AG08396 (cell line): ENCODE data around the gene TRABD2A.

ENCODE experiments used
- DNase-seq: peaks from one replicate; pipeline ENCODE4 v3.0.0; 2012; ENCODE audit warnings: low spot score, mixed read lengths

The TRABD2A gene

GRCh38 chr2:84904717-84905174, 23.9 kb upstream of the TRABD2A start:
- DNase-seq: peak; percentile 60

DNA sequence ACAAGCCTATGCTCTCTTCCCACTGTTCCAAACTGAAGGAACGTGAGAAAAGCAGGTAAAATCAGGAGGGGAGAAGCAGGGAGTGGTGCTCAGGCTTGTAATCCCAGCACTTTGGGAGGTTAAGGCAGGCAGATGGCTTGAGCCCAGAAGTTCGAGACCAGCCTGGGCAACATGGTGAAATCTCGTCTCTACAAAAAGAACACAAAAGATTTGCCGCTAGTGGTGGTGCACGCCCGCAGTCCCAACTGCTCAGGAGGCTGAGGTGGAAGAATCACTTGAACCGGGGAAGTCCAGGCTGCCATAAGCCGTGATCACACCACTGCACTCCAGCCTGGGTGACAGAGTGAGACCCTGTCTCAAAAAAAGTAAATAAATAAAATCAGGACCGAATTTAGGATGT, 23.3 kb upstream of the TRABD2A start:
- DNase-seq: no peak

- no peak for DNase-seq
These were observed 21.6 kb upstream of the TRABD2A start for GRCh38 chr2:84902526-84902925.

DNA sequence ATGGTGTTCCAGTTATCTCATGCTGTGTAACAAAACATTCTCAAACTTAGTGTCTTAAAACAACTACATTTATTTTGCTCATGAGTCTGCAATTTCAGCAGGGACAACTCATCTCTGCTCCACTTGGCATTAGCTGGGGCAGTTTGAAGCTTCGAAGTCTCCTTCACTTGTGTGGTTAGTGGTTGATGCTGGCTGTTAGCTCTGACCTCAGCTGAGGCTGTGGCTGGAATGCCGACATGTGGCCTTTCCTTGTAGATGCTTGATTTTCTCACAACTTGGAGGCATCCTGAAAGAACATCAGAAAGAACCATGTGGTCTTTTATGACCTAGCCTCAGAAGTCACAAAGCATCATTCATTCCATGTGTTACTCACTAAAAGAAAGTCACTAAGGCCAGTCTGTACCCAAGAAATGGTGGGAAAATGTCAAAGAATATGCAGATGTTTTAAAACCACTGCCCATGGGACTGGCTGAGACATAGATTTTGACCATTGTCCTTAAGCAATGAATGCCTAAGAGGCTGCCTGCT, 20.8 kb upstream of the TRABD2A start:
- peak; percentile 64 for DNase-seq

DNA sequence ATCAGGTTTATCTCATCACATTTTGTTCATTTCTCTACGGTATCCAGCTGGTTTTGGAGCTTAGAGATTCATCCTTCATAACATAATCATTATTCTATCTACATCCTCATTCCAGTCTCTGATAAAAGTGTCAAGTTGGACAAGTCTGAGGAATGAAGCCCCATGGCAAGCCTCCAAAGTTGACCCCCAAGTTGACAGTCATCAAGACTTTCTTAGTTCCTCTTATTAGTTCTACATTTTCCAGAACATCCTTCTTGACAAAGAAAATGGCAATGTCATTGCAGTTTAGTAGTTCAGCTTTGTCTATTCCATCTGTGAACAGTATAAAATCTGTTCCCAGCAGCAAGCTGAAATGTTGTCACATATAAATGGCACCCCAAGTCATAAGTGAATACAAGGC, 20.1 kb upstream of the TRABD2A start:
- no peak for DNase-seq

DNA sequence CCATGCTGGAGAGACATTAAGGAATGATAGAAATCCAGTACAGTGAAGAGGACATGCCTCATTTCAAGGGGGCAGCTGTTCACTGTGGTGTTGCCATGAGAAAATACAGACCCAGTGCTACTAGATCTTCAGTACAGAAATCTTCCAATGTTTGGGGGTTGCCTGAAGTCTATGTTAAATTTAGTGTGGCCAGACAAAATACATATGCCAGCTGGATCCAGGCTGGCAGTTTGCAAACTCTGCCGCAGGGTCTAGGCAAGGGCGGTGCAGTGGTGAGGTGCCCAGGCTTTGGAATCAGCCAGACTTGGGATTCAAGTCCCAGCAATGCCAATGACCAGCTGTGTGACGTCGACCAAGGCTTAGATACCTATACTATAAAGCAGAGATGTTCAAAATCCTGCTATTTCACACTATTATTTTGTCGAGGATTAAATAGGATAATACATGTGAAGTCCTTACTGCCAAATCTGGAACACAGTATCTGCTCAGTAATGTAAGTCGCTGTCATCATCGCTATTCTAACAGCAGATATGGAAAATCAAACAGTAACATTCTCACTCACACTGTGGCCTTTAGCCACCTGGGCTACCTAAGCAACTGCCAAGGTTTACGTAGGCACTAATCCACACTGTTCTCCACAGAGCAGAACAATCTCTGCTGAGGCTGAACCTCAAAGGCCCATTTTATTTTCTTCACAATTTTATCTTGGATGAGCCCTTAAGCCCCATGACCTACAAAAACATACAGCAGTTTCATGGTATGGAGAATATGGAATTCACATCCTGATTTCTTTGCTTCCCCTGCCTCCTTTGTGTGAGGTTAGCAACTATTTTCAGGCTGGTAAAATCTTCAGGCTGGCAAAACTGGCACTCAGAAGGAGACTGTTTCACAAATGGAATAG, 18.7 kb upstream of the TRABD2A start:
- DNase-seq: no peak

DNA sequence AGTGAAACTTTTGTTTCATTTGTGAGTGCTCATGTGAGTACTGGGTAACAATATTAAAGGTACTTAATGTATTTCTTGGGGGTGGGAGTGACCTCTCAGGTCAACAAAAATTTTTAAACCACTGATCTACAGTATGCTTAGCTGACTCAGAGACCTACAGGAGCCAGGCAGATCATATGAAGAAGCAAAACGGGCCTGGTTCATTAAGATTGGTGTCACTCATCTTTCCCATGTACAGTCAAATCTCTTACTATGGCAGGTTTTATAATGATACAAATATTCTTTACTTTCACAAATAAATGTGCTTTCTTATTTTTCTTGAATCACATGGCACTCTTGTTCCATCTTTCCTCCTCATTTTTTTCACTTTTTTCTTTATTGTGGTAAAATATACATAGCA, 16.9 kb upstream of the TRABD2A start:
- DNase-seq: no peak

DNA sequence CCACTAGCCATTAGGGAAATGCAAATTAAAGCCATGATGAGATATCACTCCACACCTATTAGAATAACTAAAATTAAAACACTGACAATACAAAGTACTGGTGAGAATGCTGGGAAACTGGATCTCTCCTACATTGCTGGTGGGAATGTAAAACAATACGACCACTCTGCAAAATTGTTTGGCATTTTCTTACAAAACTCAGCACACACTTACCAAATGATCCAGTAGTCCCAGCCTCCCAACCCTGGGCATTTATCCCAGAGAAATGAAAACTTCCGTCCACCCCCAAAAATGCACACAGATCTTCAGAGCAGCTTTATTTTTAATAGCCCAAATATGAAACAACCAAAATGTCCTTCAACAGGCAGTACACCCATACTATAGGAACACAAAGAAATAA, 15.7 kb upstream of the TRABD2A start:
- DNase-seq: no peak

- DNase-seq: no peak
These were observed 14.1 kb upstream of the TRABD2A start for GRCh38 chr2:84894758-84895520.

GRCh38 chr2:84894131-84894586, 13.3 kb upstream of the TRABD2A start:
- DNase-seq: no peak

GRCh38 chr2:84891355-84892010, 10.6 kb upstream of the TRABD2A start:
- no peak for DNase-seq

DNA sequence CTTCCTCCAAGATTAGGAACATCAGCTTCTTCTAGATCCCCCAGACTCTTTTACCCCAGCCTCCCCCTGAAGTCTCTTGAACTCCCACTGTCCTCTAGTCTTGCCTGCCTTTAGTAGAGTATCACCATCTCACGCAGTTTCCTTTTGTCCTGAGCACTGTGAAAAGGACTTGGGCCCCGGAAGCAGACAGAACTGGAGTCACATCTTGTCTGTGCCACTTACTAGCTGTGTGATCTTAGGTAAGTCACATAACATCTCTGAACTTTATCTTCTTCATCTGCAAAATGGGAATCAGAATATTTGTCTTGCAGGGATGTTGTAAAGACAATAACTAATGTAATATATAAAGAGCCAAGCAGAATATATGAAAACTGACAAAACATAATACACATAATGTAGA, 8.4 kb upstream of the TRABD2A start:
- no peak for DNase-seq

DNA sequence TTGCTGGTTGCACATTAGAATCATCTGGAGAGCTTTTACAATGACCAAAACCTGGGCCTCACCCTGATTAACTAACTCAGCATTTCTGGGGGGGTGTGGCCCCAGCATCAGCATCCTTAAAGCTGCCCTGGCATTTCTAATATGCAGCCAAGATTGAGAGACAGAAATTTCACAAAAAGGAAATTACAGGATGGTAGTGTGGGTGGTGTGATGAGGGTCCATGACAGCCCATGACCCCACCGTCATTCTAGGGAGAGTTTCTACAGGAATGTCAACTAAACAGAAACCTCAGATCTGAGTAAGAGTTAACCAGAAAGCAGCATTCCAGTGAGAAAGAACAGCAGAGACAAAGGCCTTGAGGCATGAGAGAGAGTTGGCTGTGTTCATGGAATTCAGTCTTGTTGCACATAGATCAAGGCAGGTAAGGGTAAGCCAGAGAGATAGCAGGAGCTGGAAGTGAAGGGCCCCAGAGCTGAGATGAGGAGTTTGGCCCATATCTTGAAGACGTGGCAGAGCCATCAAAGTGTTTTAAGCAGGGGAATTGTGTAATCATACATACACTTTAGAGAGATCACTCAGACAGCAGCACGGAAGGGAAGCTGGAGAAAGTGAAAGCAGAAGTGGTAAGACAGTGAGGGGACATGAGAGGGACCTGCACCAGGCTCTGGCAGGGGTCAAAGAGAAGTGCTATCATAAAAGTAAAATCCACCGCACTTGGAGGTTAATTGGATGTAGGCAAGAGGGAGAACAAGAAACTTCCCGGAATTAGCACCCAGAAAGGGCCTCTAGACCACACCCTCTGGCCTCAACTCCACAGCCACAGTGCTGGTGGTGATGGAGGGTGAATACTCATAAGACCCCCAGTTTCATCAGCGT, 7.8 kb upstream of the TRABD2A start:
- no peak for DNase-seq

DNA sequence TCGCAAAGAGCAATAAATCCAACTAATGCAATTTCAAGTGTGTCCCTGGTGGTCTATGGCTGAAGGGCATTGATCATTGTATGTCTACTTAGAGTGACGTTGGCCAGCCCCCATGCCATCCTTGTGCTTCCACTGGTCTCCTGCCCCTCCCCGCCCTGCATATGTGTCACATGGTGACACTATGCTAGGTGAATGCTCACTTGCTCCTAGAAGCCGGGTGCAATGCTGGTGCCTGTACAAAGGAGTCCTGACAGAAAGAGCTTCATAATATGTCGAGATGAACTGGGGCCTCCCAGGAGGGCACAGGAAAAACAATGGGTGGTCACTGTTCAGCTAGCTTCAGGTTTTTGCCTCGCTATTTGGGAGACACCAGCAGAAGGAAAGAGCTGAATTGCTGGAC, 5.9 kb upstream of the TRABD2A start:
- no peak for DNase-seq

GRCh38 chr2:84885111-84885510, 4.2 kb upstream of the TRABD2A start:
- DNase-seq: no peak

DNA sequence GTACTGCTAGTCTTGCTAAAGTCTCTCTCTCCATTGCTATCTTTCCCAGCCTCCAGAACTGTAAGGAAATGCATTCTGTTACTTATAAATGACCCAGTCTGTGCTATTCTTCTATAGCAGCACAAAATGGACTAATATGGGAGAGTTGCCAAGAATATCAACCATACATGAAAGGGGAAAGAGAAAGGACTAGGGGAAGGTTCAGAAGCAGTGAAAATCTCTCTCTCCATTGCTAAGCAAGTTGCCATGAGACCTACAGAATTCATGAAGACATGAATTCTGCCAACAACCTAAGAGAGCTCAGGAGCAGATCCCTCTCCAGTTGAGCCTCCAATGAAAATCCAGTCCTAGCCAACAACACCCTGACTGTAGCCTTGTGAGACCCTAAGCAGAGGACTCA, 3.6 kb upstream of the TRABD2A start:
- no peak for DNase-seq

DNA sequence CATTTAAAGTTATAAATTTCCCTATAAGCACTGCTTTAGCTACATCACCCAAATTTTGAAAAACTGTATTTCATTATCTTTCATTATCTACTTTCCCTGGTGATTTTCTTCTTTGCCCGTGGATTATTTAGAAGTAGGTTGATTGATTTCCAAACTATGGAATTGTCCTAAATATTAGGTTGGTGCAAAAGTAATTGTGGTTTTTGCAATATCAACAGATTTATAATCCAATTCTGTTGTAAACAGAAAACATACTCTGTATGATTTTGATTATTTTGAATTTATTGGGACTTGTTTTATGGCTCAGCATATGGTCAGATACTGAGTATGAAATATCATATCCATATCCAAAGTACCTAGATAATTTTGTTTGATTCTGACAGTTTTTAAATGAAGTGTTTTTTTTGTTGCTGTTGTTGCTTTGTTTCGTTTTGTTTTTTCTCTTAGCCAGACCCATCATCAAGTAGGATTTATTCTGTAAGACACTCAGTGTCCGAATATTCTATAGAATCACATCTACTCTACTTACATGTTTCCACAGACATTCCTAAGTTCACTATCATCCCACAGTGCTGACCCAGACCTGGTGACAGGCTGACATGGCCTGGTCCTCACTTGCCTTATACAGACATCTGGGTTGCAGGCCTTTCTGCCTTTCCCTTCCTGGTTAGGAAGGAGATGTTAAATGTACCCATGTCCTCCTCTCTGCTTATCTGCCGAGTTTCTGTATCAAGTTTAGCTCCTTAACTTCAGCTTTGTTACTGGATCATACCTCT, 2.1 kb upstream of the TRABD2A start:
- no peak for DNase-seq

DNA sequence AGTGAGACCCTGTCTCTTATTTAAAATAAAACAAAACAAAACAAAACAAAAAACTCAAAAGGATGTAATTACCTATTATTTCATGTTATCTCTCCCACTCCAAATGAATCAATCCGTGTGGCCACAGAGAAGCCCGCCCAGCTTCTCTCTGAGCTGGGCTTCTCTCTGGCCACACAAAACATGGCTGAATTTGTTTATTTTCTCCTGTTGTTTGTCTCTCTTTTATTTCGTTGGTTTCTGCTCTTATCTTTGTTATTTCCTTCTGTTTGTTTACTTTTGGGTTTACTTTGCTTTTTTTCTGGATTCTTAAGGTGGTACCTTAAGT, 1.5 kb upstream of the TRABD2A start:
- no peak for DNase-seq

DNA sequence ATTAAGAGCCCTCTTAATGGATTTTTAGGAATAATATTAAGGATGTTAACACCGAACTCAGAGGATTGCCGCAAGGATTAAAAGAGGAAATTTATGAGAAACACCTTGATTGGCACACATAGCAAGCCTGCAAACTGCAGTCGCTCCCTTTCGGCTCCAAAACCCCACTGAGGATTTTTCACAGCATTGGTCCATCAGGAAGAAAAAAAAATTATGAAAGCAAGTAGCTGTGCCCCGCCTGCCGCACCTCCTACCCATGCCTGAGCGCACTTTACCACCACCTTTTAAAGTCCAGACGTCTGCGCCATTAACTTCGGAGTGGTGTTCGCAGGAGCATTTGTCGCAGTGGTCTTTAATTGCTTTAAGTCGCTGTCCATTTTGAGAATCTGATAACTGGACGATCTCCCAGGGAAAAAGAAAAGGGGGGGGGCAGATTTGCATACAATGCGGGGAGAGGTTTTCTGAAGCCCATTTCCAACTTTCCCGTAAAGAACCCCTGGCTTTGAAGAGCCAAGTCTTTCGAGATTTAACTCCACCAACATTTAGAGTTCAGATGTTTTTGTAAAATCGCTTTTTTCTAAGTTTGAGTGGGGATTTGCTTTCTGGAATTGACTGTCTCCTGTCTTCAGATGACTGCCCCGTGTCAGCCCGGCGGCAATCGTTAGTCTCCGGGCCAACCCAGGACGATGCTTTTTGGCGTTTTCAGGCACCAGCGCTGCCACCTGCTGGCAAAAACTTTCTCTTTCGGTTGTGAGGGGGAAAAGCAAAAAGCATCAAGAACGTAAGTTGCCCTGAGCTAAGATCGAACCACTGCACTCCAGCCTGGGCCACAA, 913 bp upstream of the TRABD2A start:
- DNase-seq: peak; percentile 82

DNA sequence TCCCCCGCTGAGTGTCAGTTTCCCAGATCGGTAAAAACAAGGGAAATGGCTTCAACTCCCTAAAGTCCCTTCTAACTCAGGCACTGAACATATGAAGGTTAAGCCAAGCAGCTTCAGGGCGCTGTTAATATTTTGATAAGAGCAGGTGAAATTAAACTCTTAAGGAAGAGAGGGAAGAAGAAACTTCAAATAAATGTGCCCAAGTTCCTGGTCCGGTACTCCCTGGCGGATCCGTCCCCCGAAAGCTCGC, 564 bp downstream of the TRABD2A start:
- DNase-seq: no peak
